ENCODE results near the gene ZNF800.
A peak's percentile ranks its signal among the peaks of the same experiment; 100 is the strongest.
"Not testable (repeated sequence)": the region's sequence is repeated elsewhere in the genome, so short reads cannot be mapped to it uniquely, and the experiment has no call there.

The ZNF800 gene

DNA sequence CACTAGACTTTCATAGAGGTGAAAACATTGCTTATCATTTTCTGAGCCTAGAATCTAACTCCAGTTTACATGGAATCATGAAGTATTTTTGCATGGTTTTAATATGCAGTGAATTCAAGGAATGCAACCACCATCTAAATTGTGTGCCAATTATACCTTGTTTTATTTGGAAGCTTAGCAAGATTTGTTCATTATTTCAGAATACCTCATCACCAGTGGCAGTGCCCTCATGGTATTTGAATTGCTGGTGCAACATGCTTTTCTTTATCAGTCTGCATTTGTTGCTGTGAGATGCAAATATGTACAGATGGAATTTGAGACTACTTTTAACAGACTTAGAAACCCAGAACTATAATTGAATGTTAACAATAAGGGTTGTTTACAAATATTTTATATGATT, 18.7 kb upstream of the ZNF800 start:
- no peak overlapping the region for H3K4me3 ChIP-seq (replicated peaks; ENCODE audit: low read depth, low read length)
- no peaks in the 10 kb centered on the region for H3K36me3 ChIP-seq (ENCODE audit: control insufficient read depth, insufficient read depth, low read length)
- TF ChIP-seq, protein P1, sequence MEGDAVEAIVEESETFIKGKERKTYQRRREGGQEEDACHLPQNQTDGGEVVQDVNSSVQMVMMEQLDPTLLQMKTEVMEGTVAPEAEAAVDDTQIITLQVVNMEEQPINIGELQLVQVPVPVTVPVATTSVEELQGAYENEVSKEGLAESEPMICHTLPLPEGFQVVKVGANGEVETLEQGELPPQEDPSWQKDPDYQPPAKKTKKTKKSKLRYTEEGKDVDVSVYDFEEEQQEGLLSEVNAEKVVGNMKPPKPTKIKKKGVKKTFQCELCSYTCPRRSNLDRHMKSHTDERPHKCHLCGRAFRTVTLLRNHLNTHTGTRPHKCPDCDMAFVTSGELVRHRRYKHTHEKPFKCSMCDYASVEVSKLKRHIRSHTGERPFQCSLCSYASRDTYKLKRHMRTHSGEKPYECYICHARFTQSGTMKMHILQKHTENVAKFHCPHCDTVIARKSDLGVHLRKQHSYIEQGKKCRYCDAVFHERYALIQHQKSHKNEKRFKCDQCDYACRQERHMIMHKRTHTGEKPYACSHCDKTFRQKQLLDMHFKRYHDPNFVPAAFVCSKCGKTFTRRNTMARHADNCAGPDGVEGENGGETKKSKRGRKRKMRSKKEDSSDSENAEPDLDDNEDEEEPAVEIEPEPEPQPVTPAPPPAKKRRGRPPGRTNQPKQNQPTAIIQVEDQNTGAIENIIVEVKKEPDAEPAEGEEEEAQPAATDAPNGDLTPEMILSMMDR (IDR thresholded peaks at IDR 0.05; ENCODE audit: insufficient read depth, low read length, poor library complexity, severe bottlenecking) = no peak
- DNase-seq (ENCODE audit: extremely low read depth, insufficient read length) = no peak
- H3K27me3 ChIP-seq (replicated peaks; ENCODE audit: control insufficient read depth, insufficient read depth, low read length) = no peaks in the 10 kb centered on the region

DNA sequence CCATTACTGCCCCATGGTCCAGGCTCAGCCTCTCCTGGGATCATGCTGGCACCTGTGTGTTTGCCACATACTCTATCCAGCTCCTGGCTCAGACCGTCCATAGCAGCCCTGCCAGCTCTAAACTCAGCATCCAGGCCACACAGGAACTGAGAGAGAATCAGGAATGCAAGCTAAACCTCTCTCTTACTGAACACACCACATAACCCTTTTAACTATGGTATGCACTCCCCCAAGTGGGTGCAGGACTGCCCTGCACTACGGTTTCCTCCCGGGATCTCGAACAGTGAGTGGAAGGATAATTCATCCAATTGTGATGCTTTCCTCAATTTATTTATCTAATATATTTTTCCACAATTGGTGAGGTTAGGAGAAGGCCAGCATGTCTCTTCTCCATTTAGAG, 17.1 kb upstream of the ZNF800 start:
- TF ChIP-seq, protein P1 (IDR thresholded peaks at IDR 0.05; ENCODE audit: insufficient read depth, low read length, poor library complexity, severe bottlenecking) = peak; percentile 9
- H3K27me3 ChIP-seq (replicated peaks; ENCODE audit: control insufficient read depth, insufficient read depth, low read length) = no peaks in the 10 kb centered on the region
- no peak overlapping the region for H3K4me3 ChIP-seq (replicated peaks; ENCODE audit: low read depth, low read length)
- H3K36me3 ChIP-seq (ENCODE audit: control insufficient read depth, insufficient read depth, low read length) = no peaks in the 10 kb centered on the region
- no peak for DNase-seq (ENCODE audit: extremely low read depth, insufficient read length)

DNA sequence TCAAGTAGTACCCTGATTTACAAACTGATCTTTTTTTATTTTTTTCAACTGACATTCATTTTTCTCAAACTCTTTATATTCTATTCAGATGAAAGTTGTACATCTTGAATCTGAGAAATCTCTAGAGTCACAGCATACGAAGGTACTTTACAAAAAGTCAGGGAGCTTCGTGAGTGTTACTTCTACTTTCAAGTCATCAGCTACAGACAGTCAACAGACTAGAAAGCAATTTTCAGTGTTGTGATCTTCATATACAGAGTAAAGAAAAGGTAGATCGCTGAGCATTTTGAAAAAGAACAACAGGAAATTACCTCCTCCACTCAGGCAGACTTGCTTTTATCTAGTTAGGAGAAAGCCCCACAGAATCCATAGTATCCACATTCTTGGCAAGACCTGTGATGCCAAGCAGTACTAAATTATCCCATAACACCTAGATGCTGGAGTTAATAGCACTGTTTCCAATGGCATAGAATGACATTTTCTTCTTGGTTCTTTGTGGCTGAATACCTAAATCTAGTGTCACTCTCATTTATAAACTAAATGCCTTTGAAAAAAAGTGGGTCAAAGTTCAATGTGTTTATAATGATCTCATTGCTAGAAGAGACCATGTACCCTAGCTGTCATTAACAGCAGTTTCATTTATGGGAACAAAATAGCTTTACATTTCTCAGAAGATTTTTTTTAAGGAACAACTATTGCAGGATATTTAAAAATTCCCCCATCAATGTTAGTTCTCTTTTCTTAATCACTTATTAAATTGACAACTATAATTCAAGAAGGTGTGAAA, 12.0 kb upstream of the ZNF800 start:
- H3K27me3 ChIP-seq (replicated peaks; ENCODE audit: control insufficient read depth, insufficient read depth, low read length) = no peaks in the 10 kb centered on the region
- no peak overlapping the region for H3K4me3 ChIP-seq (replicated peaks; ENCODE audit: low read depth, low read length)
- DNase-seq (ENCODE audit: extremely low read depth, insufficient read length) = no peak
- no peaks in the 10 kb centered on the region for H3K36me3 ChIP-seq (ENCODE audit: control insufficient read depth, insufficient read depth, low read length)
- TF ChIP-seq, protein P1 (IDR thresholded peaks at IDR 0.05; ENCODE audit: insufficient read depth, low read length, poor library complexity, severe bottlenecking) = no peak

GRCh38 chr7:127396184-127396583, 3.7 kb upstream of the ZNF800 start:
- TF ChIP-seq, protein P1 (IDR thresholded peaks at IDR 0.05; ENCODE audit: insufficient read depth, low read length, poor library complexity, severe bottlenecking) = no peak
- peak; percentile 64 for DNase-seq (ENCODE audit: extremely low read depth, insufficient read length)
- H3K4me3 ChIP-seq (replicated peaks; ENCODE audit: low read depth, low read length) = no peak overlapping the region
- H3K27me3 ChIP-seq (replicated peaks; ENCODE audit: control insufficient read depth, insufficient read depth, low read length) = no peaks in the 10 kb centered on the region
- H3K36me3 ChIP-seq (ENCODE audit: control insufficient read depth, insufficient read depth, low read length) = no peaks in the 10 kb centered on the region

- H3K36me3 ChIP-seq (ENCODE audit: control insufficient read depth, insufficient read depth, low read length); H3K4me3 ChIP-seq (replicated peaks; ENCODE audit: low read depth, low read length); H3K27me3 ChIP-seq (replicated peaks; ENCODE audit: control insufficient read depth, insufficient read depth, low read length); DNase-seq (ENCODE audit: extremely low read depth, insufficient read length): not testable (repeated sequence)
These were observed 2.6 kb upstream of the ZNF800 start for GRCh38 chr7:127395104-127395503.

DNA sequence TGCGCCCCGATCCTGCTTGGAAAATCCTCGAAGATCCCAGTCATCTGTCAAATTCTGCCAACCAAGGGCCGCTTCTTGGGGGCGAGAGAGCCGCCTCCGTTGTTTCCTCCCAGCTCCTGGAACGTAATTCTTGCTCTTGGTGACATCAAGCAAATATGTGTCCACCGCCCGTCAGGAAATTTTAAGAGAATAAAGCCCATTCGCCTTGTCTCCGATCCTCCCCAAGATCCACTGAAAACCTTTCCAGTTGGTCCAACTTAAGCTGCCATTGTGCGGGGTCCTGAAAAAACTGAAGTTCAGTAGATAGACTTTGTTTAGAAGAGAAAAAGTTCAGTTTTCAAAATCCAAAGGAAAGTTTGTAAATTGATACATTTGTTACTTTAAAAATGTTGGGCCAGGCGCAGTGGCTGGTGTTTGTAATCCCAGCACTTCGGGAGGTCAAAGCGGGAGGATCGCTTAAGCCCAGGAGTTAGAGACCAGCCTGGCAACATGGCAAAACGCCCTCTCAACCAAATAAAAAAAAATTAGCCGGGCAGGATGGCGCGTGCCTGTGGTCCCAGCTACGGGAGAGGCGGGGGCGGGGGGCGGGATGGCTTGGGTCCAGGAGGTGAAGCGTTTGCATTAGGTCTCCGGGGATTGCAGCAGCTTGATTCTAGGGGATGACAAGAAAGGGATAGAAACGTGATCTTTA, 1.0 kb upstream of the ZNF800 start:
- Histone ChIP-seq H3K4me3 (replicated peaks; ENCODE audit: low read depth, low read length) (peak overlapping the region; percentile 96), H3K27me3 (replicated peaks; ENCODE audit: control insufficient read depth, insufficient read depth, low read length) (no peaks in the 10 kb centered on the region), H3K36me3 (ENCODE audit: control insufficient read depth, insufficient read depth, low read length) (no peaks in the 10 kb centered on the region)
- TF ChIP-seq, protein P1 (IDR thresholded peaks at IDR 0.05; ENCODE audit: insufficient read depth, low read length, poor library complexity, severe bottlenecking) = no peak
- no peak for DNase-seq (ENCODE audit: extremely low read depth, insufficient read length)

Data from GM06990 (cell line).